IMR-90 (cell line): ENCODE results near the gene NRIP1. TPM values are rescaled to one million over a fixed set of nuclear protein-coding genes. Genes with fewer than 3 reads are reported as not detected.

Experiments
- ATAC-seq: fragments of 200-7000 bp; cut with Tn5 transposase; 2 replicates; pipeline ENCODE4 v1.9.1; 2020; ENCODE audit warnings: low read depth, mild to moderate bottlenecking, moderate library complexity
- BruUV-seq: library from RNA; stranded (reverse); fragments of 400-500 nt; replicated peaks from 2 replicates; lab custom pipeline; 2021; lab: Mats Ljungman, UMichigan
- CTCF ChIA-PET: fragments of 300-600 bp; formaldehyde crosslinking; extraction: SDS; loops from one replicate; lab custom pipeline; 2021; ENCODE audit warnings: antibody characterized with exemption; lab: Yijun Ruan, JAX
- POLR2A ChIA-PET: fragments of 300-600 bp; sonication (Branson Sonifier 250); formaldehyde crosslinking; loops from one replicate; lab custom pipeline; 2022; ENCODE audit warnings: antibody characterized with exemption; ENCODE audit not compliant: unreplicated experiment; lab: Charles Lee
- DNase-seq: peaks from one replicate; pipeline ENCODE4 v3.0.0; 2013
- H2AFZ ChIP-seq: replicated peaks from 2 replicates; pipeline ENCODE3; 2013; ENCODE audit warnings: low read length, mild to moderate bottlenecking; ENCODE audit not compliant: poor library complexity
- H2AK5ac ChIP-seq: 2 replicates; pipeline ENCODE4 v1.6.1; 2013; ENCODE audit warnings: low read depth, low read length, inconsistent platforms
- H2AK9ac ChIP-seq: replicated peaks from 2 replicates; pipeline ENCODE3; 2013; ENCODE audit warnings: mild to moderate bottlenecking, low read depth, low read length, moderate library complexity; ENCODE audit not compliant: poor library complexity
- H2BK120ac ChIP-seq: 2 replicates; pipeline ENCODE4 v1.6.1; 2013; ENCODE audit warnings: low read depth, low read length, inconsistent platforms
- H2BK15ac ChIP-seq: 3 replicates; pipeline ENCODE4 v1.6.1; 2013; ENCODE audit warnings: low read depth, low read length, inconsistent platforms
- H2BK20ac ChIP-seq: 2 replicates; pipeline ENCODE4 v1.6.1; 2013; ENCODE audit warnings: low read depth, mild to moderate bottlenecking, inconsistent platforms, low read length, moderate library complexity
- H2BK5ac ChIP-seq: 2 replicates; pipeline ENCODE4 v1.6.1; 2013; ENCODE audit warnings: mild to moderate bottlenecking, low read depth, low read length, inconsistent platforms; ENCODE audit not compliant: poor library complexity, severe bottlenecking
- H3K14ac ChIP-seq: replicated peaks from 2 replicates; pipeline ENCODE4 v1.6.1; 2013; ENCODE audit warnings: low read depth, low read length, inconsistent platforms
- H3K18ac ChIP-seq: 2 replicates; pipeline ENCODE4 v1.6.1; 2013; ENCODE audit warnings: low read depth, low read length, control low read depth
- H3K23ac ChIP-seq: 2 replicates; pipeline ENCODE4 v1.6.1; 2013; ENCODE audit warnings: low read depth, low read length, inconsistent platforms
- H3K27ac ChIP-seq: 2 replicates; pipeline ENCODE4 v1.5.1; 2013; ENCODE audit warnings: mild to moderate bottlenecking, control low read depth, low read length; ENCODE audit not compliant: insufficient read depth
- H3K27me3 ChIP-seq: 2 replicates; pipeline ENCODE4 v1.6.1; 2013; ENCODE audit warnings: low read length; ENCODE audit not compliant: control insufficient read depth, insufficient read depth
- H3K36me3 ChIP-seq: 2 replicates; pipeline ENCODE4 v1.6.1; 2013; ENCODE audit warnings: low read length, mixed read lengths; ENCODE audit not compliant: control insufficient read depth, insufficient read depth
- H3K4ac ChIP-seq: 2 replicates; pipeline ENCODE4 v1.6.1; 2013; ENCODE audit warnings: low read depth, low read length, inconsistent platforms
- H3K4me1 ChIP-seq: 2 replicates; pipeline ENCODE4 v1.6.1; 2013; ENCODE audit warnings: low read length, mixed read lengths; ENCODE audit not compliant: control insufficient read depth, insufficient read depth
- H3K4me2 ChIP-seq: 2 replicates; pipeline ENCODE4 v1.6.1; 2013; ENCODE audit warnings: low read depth, mild to moderate bottlenecking, control low read depth, low read length, moderate library complexity
- H3K4me3 ChIP-seq: 2 replicates; pipeline ENCODE4 v1.5.1; 2013; ENCODE audit warnings: low read depth, mild to moderate bottlenecking, control low read depth, low read length, moderate library complexity; ENCODE audit not compliant: insufficient read depth
- H3K56ac ChIP-seq: 2 replicates; pipeline ENCODE4 v1.6.1; 2013; ENCODE audit warnings: low read length, inconsistent platforms; ENCODE audit not compliant: insufficient read depth; ENCODE audit errors: extremely low read depth
- H3K79me1 ChIP-seq, 2 experiments: 2 replicates each; pipeline ENCODE4 v1.6.1; 2013; ENCODE audit warnings: low read length in 2 of 2, inconsistent platforms in 1 of 2, low read depth in 1 of 2
- H3K9ac ChIP-seq: 2 replicates; pipeline ENCODE4 v1.6.1; 2013; ENCODE audit warnings: low read depth, low read length, control low read depth
- H3K9me1 ChIP-seq: 2 replicates; pipeline ENCODE4 v1.6.1; 2013; ENCODE audit warnings: low read length, inconsistent platforms; ENCODE audit not compliant: insufficient read depth
- H3K9me3 ChIP-seq: 2 replicates; pipeline ENCODE4 v1.6.1; 2013; ENCODE audit warnings: low read length; ENCODE audit not compliant: control insufficient read depth, insufficient read depth
- H4K20me1 ChIP-seq: 2 replicates; pipeline ENCODE4 v1.6.1; 2013; ENCODE audit warnings: low read length, inconsistent platforms; ENCODE audit not compliant: insufficient read depth
- H4K5ac ChIP-seq: 2 replicates; pipeline ENCODE4 v1.6.1; 2013; ENCODE audit warnings: mild to moderate bottlenecking, low read depth, low read length, control low read depth
- H4K8ac ChIP-seq, 2 experiments: 2 replicates each; pipeline ENCODE4 v1.6.1; 2013; ENCODE audit warnings: low read depth in 2 of 2, low read length in 2 of 2, control low read depth in 1 of 2, inconsistent platforms in 1 of 2
- H4K91ac ChIP-seq: 2 replicates; pipeline ENCODE4 v1.6.1; 2013; ENCODE audit warnings: low read depth, low read length, inconsistent platforms; ENCODE audit not compliant: insufficient read depth
- CEBPB ChIP-seq: IDR thresholded peaks from 2 replicates; pipeline ENCODE4 v1.6.1; 2012; ENCODE audit warnings: low read depth, low read length, improper control_type of control experiment
- CTCF ChIP-seq: conservative IDR thresholded peaks from 2 replicates; pipeline ENCODE4 v1.5.1; 2012; ENCODE audit warnings: mild to moderate bottlenecking, low read depth, low read length, improper control_type of control experiment
- ELK1 ChIP-seq: fragments of 150-350 bp; IDR thresholded peaks from 2 replicates; pipeline ENCODE4 v1.6.1; 2016; ENCODE audit warnings: low read depth, mild to moderate bottlenecking, low read length, moderate library complexity, borderline replicate concordance
- FOS ChIP-seq: fragments of 150-350 bp; IDR thresholded peaks from 2 replicates; pipeline ENCODE4 v1.6.1; 2016; ENCODE audit warnings: low read depth, low read length
- MAFK ChIP-seq: IDR thresholded peaks from 2 replicates; pipeline ENCODE4 v1.6.1; 2012; ENCODE audit warnings: low read depth, low read length, improper control_type of control experiment
- MAZ ChIP-seq: IDR thresholded peaks from 2 replicates; pipeline ENCODE4 v1.6.1; 2012; ENCODE audit warnings: low read depth, mild to moderate bottlenecking, low read length, improper control_type of control experiment, moderate library complexity, borderline replicate concordance
- MXI1 ChIP-seq: IDR thresholded peaks from 2 replicates; pipeline ENCODE4 v1.6.1; 2012; ENCODE audit warnings: low read depth, mild to moderate bottlenecking, low read length, moderate library complexity, borderline replicate concordance
- POLR2A ChIP-seq: IDR thresholded peaks from 2 replicates; pipeline ENCODE4 v1.6.1; 2012; ENCODE audit warnings: mild to moderate bottlenecking, low read depth, low read length
- RCOR1 ChIP-seq: IDR thresholded peaks from 2 replicates; pipeline ENCODE4 v1.6.1; 2012; ENCODE audit warnings: mild to moderate bottlenecking, low read length, improper control_type of control experiment; ENCODE audit not compliant: insufficient replicate concordance
- RFX5 ChIP-seq: IDR thresholded peaks from 2 replicates; pipeline ENCODE4 v1.8.0; 2012; ENCODE audit warnings: low read depth, mild to moderate bottlenecking, low read length, moderate library complexity
- SMC3 ChIP-seq: fragments of 150-350 bp; IDR thresholded peaks from 2 replicates; pipeline ENCODE4 v1.6.1; 2016; ENCODE audit warnings: low read depth, mild to moderate bottlenecking, antibody characterized with exemption, low read length, moderate library complexity
- WGBS, 2 experiments: methylation state at CpG; one replicate each; pipeline versions ENCODE4 v1.1.5 to v1.1.7; 2013; ENCODE audit warnings: missing lambda C conversion rate in 2 of 2; ENCODE audit not compliant: insufficient read length in 1 of 2; ENCODE audit errors: extremely low coverage in 2 of 2; 5-methylcytosine and 5-hydroxymethylcytosine counted together
- dilution Hi-C: fragments of 300-500 bp; cut with HindIII; formaldehyde crosslinking; loops from one replicate; pipeline ENCODE4 v1.14.3; 2018; ENCODE audit warnings: low sequenced_read_pairs; ENCODE audit not compliant: unreplicated experiment
- in situ Hi-C: fragments of 300-500 bp; cut with MboI; formaldehyde crosslinking; loops from 3 replicates; pipeline ENCODE4 v1.14.3; 2019; ENCODE audit warnings: low sequenced_read_pairs, inconsistent platforms, mixed read lengths
- intact Hi-C: fragments of 100-400 bp; cut with micrococcal nuclease; formaldehyde crosslinking; loops from 2 replicates; pipeline ENCODE4 v1.10.0; 2022
- polyA plus RNA-seq, 3 experiments: library from polyadenylated mRNA; depleted of rRNA; stranded (reverse); fragments of >200 nt; gene quantifications; 2 replicates each; pipeline ENCODE4 v1.2.3, GENCODE V29; 2012; ENCODE audit warnings: low replicate concordance in 1 of 3
- total RNA-seq: library from RNA; depleted of rRNA; stranded (reverse); fragments of >200 nt; gene quantifications from 2 replicates; pipeline ENCODE4 v1.2.3, GENCODE V29; 2012

Gene NRIP1
- total and polyA plus RNA-seq, 2 of the 4 experiments (the other 2 are of a cell fraction) = 9.6 to 73.8 TPM

GRCh38 chr21:14988760-14989159, 76.0 kb downstream of the NRIP1 start:
- no peak overlapping the region for H3K9ac ChIP-seq
- ChIA-PET CTCF (no interaction called here), POLR2A (no interaction called here)
- H3K4me2 ChIP-seq = no peak overlapping the region
- no peak overlapping the region for H3K4ac ChIP-seq
- H3K79me1 ChIP-seq = peaks cover 45 to 67% of the 10 kb centered on the region in 2 experiments
- no peak overlapping the region for H2BK5ac ChIP-seq
- no peak overlapping the region for H4K5ac ChIP-seq
- H2AFZ ChIP-seq = no peak overlapping the region
- dilution Hi-C loops (no loop called here), in situ Hi-C loops (no loop called here), intact Hi-C loops (no loop called here)
- TF ChIP-seq CEBPB = no peak
- TF ChIP-seq FOS = no peak
- no peak for TF ChIP-seq RCOR1
- TF ChIP-seq RFX5 = no peak
- no peak for TF ChIP-seq CTCF
- no peak for TF ChIP-seq MAZ
- TF ChIP-seq MAFK = no peak
- TF ChIP-seq POLR2A = no peak
- no peak for TF ChIP-seq ELK1
- TF ChIP-seq MXI1 = no peak
- TF ChIP-seq SMC3 = no peak
- no TSS peak for BruUV-seq
- H4K20me1 ChIP-seq = peaks cover 8% of the 10 kb centered on the region; the same call in 1 of the 2 replicates
- H3K4me1 ChIP-seq = peaks cover 2% of the 10 kb centered on the region; the same call in 1 of the 2 replicates
- 0 out of 4 replicates have a peak overlapping the region, but pooled peaks of 1 of the 2 experiments have one; percentile 3 for H4K8ac ChIP-seq
- H2BK20ac ChIP-seq = no peak overlapping the region
- no peak overlapping the region for H2BK120ac ChIP-seq
- no peak overlapping the region for H3K18ac ChIP-seq
- no peak overlapping the region for H3K4me3 ChIP-seq
- H3K27me3 ChIP-seq = no peaks in the 10 kb centered on the region
- H3K27ac ChIP-seq = no peak overlapping the region
- no peak overlapping the region for H3K56ac ChIP-seq
- no peak overlapping the region; the same call in 1 of the 2 replicates for H2AK5ac ChIP-seq
- ATAC-seq (no peak), DNase-seq (no peak)
- no peaks in the 10 kb centered on the region for H3K9me3 ChIP-seq
- H3K9me1 ChIP-seq = no peaks in the 10 kb centered on the region; the same call in 1 of the 2 replicates
- H3K36me3 ChIP-seq = peaks cover 9% of the 10 kb centered on the region
- H2BK15ac ChIP-seq = no peak overlapping the region; the same call in 2 of the 3 replicates
- no peak overlapping the region for H4K91ac ChIP-seq
- H2AK9ac ChIP-seq = no peak overlapping the region
- no peak overlapping the region for H3K14ac ChIP-seq
- H3K23ac ChIP-seq = no peak overlapping the region
- WGBS, 2 experiments = 20% methylated on average over 1 of the region's 3 CpGs; no CpG with 5 or more reads in 1 of the 2 experiments
